HepG2 (cell line): Measurements from ENCODE around the gene LAMC1. TPM values are rescaled to one million over a fixed set of nuclear protein-coding genes. Genes with fewer than 3 reads are reported as not detected.

Source experiments
- ATAC-seq: fragments of 200-7000 bp; cut with Tn5 transposase; 3 replicates; pipeline ENCODE4 v1.9.1; 2020; ENCODE audit warnings: mild to moderate bottlenecking, moderate library complexity
- BruUV-seq: library from RNA; stranded (reverse); fragments of 400-500 nt; replicated peaks from 2 replicates; lab custom pipeline; 2021; lab: Mats Ljungman, UMichigan
- CTCF ChIA-PET: fragments of 300-600 bp; formaldehyde crosslinking; extraction: SDS; loops from one replicate; lab custom pipeline; 2021; ENCODE audit warnings: low total read pairs, inconsistent platforms, low intra/inter-chr PET ratio; lab: Yijun Ruan, JAX
- POLR2A ChIA-PET: fragments of 350-600 bp; sonication (Branson Sonifier 250); formaldehyde crosslinking; loops from one replicate; lab custom pipeline; 2020; ENCODE audit warnings: antibody characterized with exemption, inconsistent platforms; lab: Yijun Ruan, JAX
- DNase-seq: peaks from one replicate; pipeline ENCODE4 v3.0.0-alpha.2; 2015; ENCODE audit warnings: low spot score
- FAIRE-seq: peaks from 3 replicates; lab custom pipeline; 2011; peaks lifted over from hg19 to GRCh38; lab: Jason Lieb, UNC
- H2AFZ ChIP-seq: one replicate; pipeline ENCODE4 v1.6.1; 2011; ENCODE audit warnings: low read length, inconsistent platforms
- H3K27ac ChIP-seq: fragments of 300-600 bp; 3 replicates; pipeline ENCODE4 v1.8.0; 2011; ENCODE audit warnings: mixed run types, mild to moderate bottlenecking, mixed read lengths, low read length, inconsistent platforms; ENCODE audit not compliant: insufficient read depth; ENCODE audit errors: extremely low read length
- H3K27me3 ChIP-seq, 2 experiments: fragments of 200-600 bp in 1 of 2; 2 replicates in 1 of 2; 3 replicates in 1 of 2; pipeline versions ENCODE4 v1.6.0 to v1.8.0; 2011; ENCODE audit warnings: low read length in 2 of 2, mild to moderate bottlenecking in 2 of 2, moderate library complexity in 2 of 2, inconsistent platforms in 1 of 2; ENCODE audit not compliant: insufficient read depth in 2 of 2, control insufficient read depth in 1 of 2
- H3K36me3 ChIP-seq, 2 experiments: fragments of 200-600 bp in 1 of 2; replicated peaks in 1 of 2; 2 replicates in 1 of 2; 3 replicates in 1 of 2; pipeline versions ENCODE4 v1.5.1 to v1.8.0; 2011; ENCODE audit warnings: low read length in 2 of 2, inconsistent platforms in 1 of 2; ENCODE audit not compliant: insufficient read depth in 2 of 2, control insufficient read depth in 1 of 2
- H3K4me1 ChIP-seq: 2 replicates; pipeline ENCODE4 v1.5.1; 2012; ENCODE audit warnings: low read length, inconsistent platforms; ENCODE audit not compliant: insufficient read depth
- H3K4me2 ChIP-seq: 2 replicates; pipeline ENCODE4 v1.6.0; 2011; ENCODE audit warnings: low read depth, low read length, inconsistent platforms
- H3K4me3 ChIP-seq, 3 experiments: fragments of 200-600 bp in 1 of 3; sonication (generic), shearing (Covaris generic) in 1 of 3; replicated peaks in 1 of 3; 2 replicates each; pipeline ENCODE4 v1.5.1; 2011 to 2016; ENCODE audit warnings: low read length in 3 of 3, inconsistent platforms in 2 of 3, low read depth in 2 of 3, mild to moderate bottlenecking in 2 of 3, control low read depth in 1 of 3, mixed read lengths in 1 of 3; ENCODE audit not compliant: insufficient read depth in 1 of 3
- H3K79me2 ChIP-seq: one replicate; pipeline ENCODE4 v1.6.1; 2011; ENCODE audit warnings: low read length, inconsistent platforms; ENCODE audit not compliant: insufficient read depth
- H3K9ac ChIP-seq: 2 replicates; pipeline ENCODE4 v1.6.0; 2011; ENCODE audit warnings: mild to moderate bottlenecking, low read depth, low read length, inconsistent platforms; ENCODE audit not compliant: insufficient read depth
- H3K9me3 ChIP-seq: 2 replicates; pipeline ENCODE4 v1.5.1; 2012; ENCODE audit warnings: mild to moderate bottlenecking, low read length
- H4K20me1 ChIP-seq: 2 replicates; pipeline ENCODE4 v1.6.0; 2011; ENCODE audit warnings: inconsistent platforms, mild to moderate bottlenecking, low read length, moderate library complexity; ENCODE audit not compliant: insufficient read depth
- CENPBD1 ChIP-seq: sonication (generic); formaldehyde crosslinking; IDR thresholded peaks from 2 replicates; pipeline ENCODE4 v1.8.0; 2022; ENCODE audit warnings: missing genetic modification reagents, low read depth, mild to moderate bottlenecking, borderline replicate concordance
- KIAA2018 ChIP-seq: sonication (generic); formaldehyde crosslinking; IDR thresholded peaks from 2 replicates; pipeline ENCODE4 v1.5.0; 2020; ENCODE audit warnings: mild to moderate bottlenecking, missing genetic modification reagents, borderline replicate concordance
- MTA3 ChIP-seq: sonication (generic); formaldehyde crosslinking; IDR thresholded peaks from 2 replicates; pipeline ENCODE4 v1.4.0; 2020; ENCODE audit warnings: missing genetic modification reagents
- RBFOX2 ChIP-seq: fragments of 200-400 bp; formaldehyde crosslinking; IDR thresholded peaks from 2 replicates; pipeline ENCODE4 v1.6.1; 2017; ENCODE audit warnings: low read depth, mild to moderate bottlenecking, low read length
- ZNF281 ChIP-seq: sonication (generic); formaldehyde crosslinking; IDR thresholded peaks from 2 replicates; pipeline ENCODE4 v1.4.0; 2020; ENCODE audit warnings: missing genetic modification reagents, borderline replicate concordance
- ZNF317 ChIP-seq: sonication (generic); formaldehyde crosslinking; IDR thresholded peaks from 2 replicates; pipeline ENCODE4 v1.5.0; 2020; ENCODE audit warnings: mild to moderate bottlenecking, missing genetic modification reagents
- ZNF784 ChIP-seq: sonication (generic); formaldehyde crosslinking; IDR thresholded peaks from 2 replicates; pipeline ENCODE4 v1.5.1; 2020; ENCODE audit warnings: missing genetic modification reagents, mild to moderate bottlenecking, borderline replicate concordance
- WGBS: methylation state at CpG from one replicate; pipeline ENCODE4 v1.1.6; 2017; ENCODE audit warnings: low lambda C conversion rate; 5-methylcytosine and 5-hydroxymethylcytosine counted together
- in situ Hi-C: cut with HindIII; loops from 2 replicates; pipeline ENCODE4 v1.10.0; 2017; ENCODE audit warnings: low pct_unique_long_range_greater_than_20kb; ENCODE audit not compliant: extremely low pct_ligation_motif_present
- intact Hi-C: fragments of 100-400 bp; cut with micrococcal nuclease; formaldehyde crosslinking; loops from one replicate; pipeline ENCODE4 v1.10.0; 2022; ENCODE audit not compliant: unreplicated experiment
- polyA plus RNA-seq, 8 experiments: library from polyadenylated mRNA; depleted of rRNA in 3 of 8; stranded (reverse) in 7 of 8; unstranded in 1 of 8; fragments of >200 nt; fragmentation: Illumina TruSeq in 4 of 8; extraction: Trizol in 4 of 8; gene quantifications; 2 replicates each; pipeline versions ENCODE4 v1.2.1 to v1.2.3, GENCODE V29; 2011 to 2016; ENCODE audit warnings: low read depth in 4 of 8, missing spikeins in 1 of 8, mixed read lengths in 1 of 8; ENCODE audit not compliant: insufficient read depth in 1 of 8
- total RNA-seq, 5 experiments: library from RNA; depleted of rRNA; stranded (reverse); fragments of >200 nt; fragmentation: Illumina TruSeq; extraction: Trizol; gene quantifications; 2 replicates each; pipeline ENCODE4 v1.2.3, GENCODE V29; 2016; ENCODE audit warnings: low read depth in 1 of 5

The LAMC1 gene
- total and polyA plus RNA-seq, 2 of the 13 experiments (the other 11 are each of a cell fraction or from before 2014, with no cell fraction given): 58.5 to 137 TPM

GRCh38 chr1:183140633-183141032 lies 117.4 kb downstream of the LAMC1 start (continued):
- TF ChIP-seq KIAA2018 (no peak), RBFOX2 (no peak)
- TF ChIP-seq, all 625 proteins: peak for 0

- H3K36me3 ChIP-seq: peaks cover 9 to 30% of the 10 kb centered on the region in 2 experiments
- no peaks in the 10 kb centered on the region for H3K27me3 ChIP-seq
- BruUV-seq: no TSS peak
- H3K9me3 ChIP-seq: no peaks in the 10 kb centered on the region
- in situ Hi-C loops: loop anchor here (25.0 kb wide), 1 partner anchor 280 kb away; no protein-coding TSS in a partner anchor
- ChIA-PET CTCF (no interaction called here), POLR2A (no interaction called here)
- DNase-seq (no peak), FAIRE-seq (no peak), ATAC-seq (no peak)
- no peak overlapping the region for H3K27ac ChIP-seq
- intact Hi-C loops: no loop called here
- H4K20me1 ChIP-seq: no peaks in the 10 kb centered on the region
- no peak overlapping the region for H3K4me2 ChIP-seq
- no peak overlapping the region for H2AFZ ChIP-seq
- H3K4me3 ChIP-seq: no peak overlapping the region
- 93% methylated on average over 2 of the region's 2 CpGs for WGBS
- H3K9ac ChIP-seq: no peak overlapping the region
- H3K4me1 ChIP-seq: peaks cover 23% of the 10 kb centered on the region
- no peaks in the 10 kb centered on the region for H3K79me2 ChIP-seq
- no peak for TF ChIP-seq MTA3 (CRISPR knock-in tag)
- no peak for TF ChIP-seq ZNF317
- no peak for TF ChIP-seq ZNF281
- no peak for TF ChIP-seq ZNF784 (CRISPR knock-in tag)
- no peak for TF ChIP-seq CENPBD1 (CRISPR knock-in tag)
Observed at GRCh38 chr1:183142171-183142570, 119.0 kb downstream of the LAMC1 start.
